Neural cell (in vitro differentiated cells): ENCODE measurements around the gene PGA4. TPM values are rescaled to one million over a fixed set of nuclear protein-coding genes. Genes with fewer than 3 reads are reported as not detected.

Source experiments
- polyA plus RNA-seq: library from polyadenylated mRNA; depleted of rRNA; stranded (reverse); fragments of >200 nt; gene quantifications from 2 replicates; pipeline ENCODE4 v1.2.3, GENCODE V29; 2014

PGA4 gene
- polyA plus RNA-seq, 1 donor from 2014 or later = not detected

Other genes starting within 250 kb of the PGA4 start
- gene CD5, start 119.9 kb upstream of the PGA4 start, polyA plus RNA-seq = not detected in 2 replicates
- gene VPS37C, start 60.9 kb upstream of the PGA4 start, polyA plus RNA-seq = 7.2 and 7.3 TPM in 2 replicates
- not detected in 2 replicates for gene PGA3, start 18.8 kb upstream of the PGA4 start, polyA plus RNA-seq
- not detected in 2 replicates for gene PGA5, start 18.8 kb downstream of the PGA4 start, polyA plus RNA-seq
- gene VWCE, start 73.0 kb downstream of the PGA4 start, polyA plus RNA-seq = 5.5 and 9.8 TPM in 2 replicates
- gene DDB1, start 110.8 kb downstream of the PGA4 start, polyA plus RNA-seq = 197 and 203 TPM in 2 replicates
- 18.1 and 46.0 TPM in 2 replicates for gene TKFC, start 110.9 kb downstream of the PGA4 start, polyA plus RNA-seq
- gene CYB561A3, start 139.5 kb downstream of the PGA4 start, polyA plus RNA-seq = 36.3 and 44.6 TPM in 2 replicates
- 19.6 and 38.9 TPM in 2 replicates for gene TMEM138, start 140.0 kb downstream of the PGA4 start, polyA plus RNA-seq
- 22.0 and 22.4 TPM in 2 replicates for gene TMEM216, start 170.2 kb downstream of the PGA4 start, polyA plus RNA-seq
- 80.2 and 82.5 TPM in 2 replicates for gene CPSF7, start 207.6 kb downstream of the PGA4 start, polyA plus RNA-seq
- 54.5 and 72.8 TPM in 2 replicates for gene SDHAF2, start 207.8 kb downstream of the PGA4 start, polyA plus RNA-seq